Measurements from ENCODE around the gene DEPDC1B.

- TF ChIP-seq POLR2AphosphoS5 (IDR thresholded peaks at IDR 0.05; ENCODE audit: low read depth, low read length) (no peak), CTCF (IDR thresholded peaks at IDR 0.05) (no peak)
Observed at GRCh38 chr5:60630179-60630578, 69.8 kb downstream of the DEPDC1B start.
